ENCODE measurements around the gene ST14. TPM values are rescaled to one million over a fixed set of nuclear protein-coding genes. Genes with fewer than 3 reads are reported as not detected.
A peak's percentile ranks its signal among the peaks of the same experiment; 100 is the strongest.
"Not testable (repeated sequence)": the region's sequence is repeated elsewhere in the genome, so short reads cannot be mapped to it uniquely, and the experiment has no call there.

ST14 gene
- total and polyA plus RNA-seq, 10 of the 15 experiments (the other 5 are each of a cell fraction or from before 2014, with no cell fraction given) = 0.02 to 3.9 (median 0.73) TPM; not detected in 2

DNA sequence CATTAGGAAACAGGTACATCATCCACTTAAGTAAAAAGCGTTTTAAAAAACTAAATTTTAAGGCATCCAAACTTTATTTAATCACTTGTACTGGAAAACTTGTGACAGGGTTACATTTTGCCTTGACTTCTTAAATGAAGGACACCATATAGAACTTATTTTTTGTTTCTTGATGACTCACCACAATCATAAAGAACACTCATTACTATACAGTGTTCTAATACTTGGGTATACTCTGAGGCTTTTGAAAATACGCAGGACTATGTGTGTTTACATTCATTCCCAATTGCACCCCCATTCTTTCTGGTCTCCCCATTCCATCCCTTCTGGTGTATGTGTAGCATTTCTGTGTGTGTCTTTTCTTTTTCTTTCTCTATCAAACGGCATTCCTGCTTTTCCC lies 85.3 kb downstream of the ST14 start:
- ChIA-PET POLR2A (no interaction called here), RAD21 (ENCODE audit: unreplicated experiment) (no interaction called here), CTCF (no interaction called here), SMC1A (ENCODE audit: uncharacterized antibody, unreplicated experiment) (no interaction called here)
- Histone ChIP-seq H3K4me1 (ENCODE audit: control insufficient read depth, insufficient read depth, low read length) (peaks cover 6% of the 10 kb centered on the region; the same call in 1 of the 2 replicates), H3K4me2 (ENCODE audit: control insufficient read depth, insufficient read depth) (no peak overlapping the region), H4K20me1 (ENCODE audit: control insufficient read depth, insufficient read depth) (no peaks in the 10 kb centered on the region), H3K4me3 (no peak overlapping the region), H3K9ac (ENCODE audit: control insufficient read depth, insufficient read depth, low read length) (no peak overlapping the region), H3K79me2 (ENCODE audit: control insufficient read depth, insufficient read depth, low read length) (no peaks in the 10 kb centered on the region; the same call in none of the 2 replicates), H3K9me3 (replicated peaks; ENCODE audit: control insufficient read depth, insufficient read depth, low read length) (no peaks in the 10 kb centered on the region), H3K27me3 (replicated peaks in 1 of 2; ENCODE audit: control insufficient read depth in 2 of 2, insufficient read depth in 2 of 2, low read length in 1 of 2) (no peaks in the 10 kb centered on the region), H2AFZ (ENCODE audit: control insufficient read depth, low read depth, low read length) (no peak overlapping the region), H3K27ac (ENCODE audit: control insufficient read depth, insufficient read depth) (no peak overlapping the region), H3K36me3 (ENCODE audit: control insufficient read depth in 2 of 2, insufficient read depth in 2 of 2, low read length in 1 of 2) (peaks cover 0 to 2% of the 10 kb centered on the region in 2 experiments; a peak in 3 of 4 replicates)
- 95% methylated on average over 3 of the region's 3 CpGs for WGBS (ENCODE audit: insufficient coverage, insufficient replicate concordance, low lambda C conversion rate, missing lambda C conversion rate)
- TF ChIP-seq HDGF (IDR thresholded peaks at IDR 0.05) (no peak), CBFB (IDR thresholded peaks at IDR 0.05; ENCODE audit: low read depth) (no peak)
- intact Hi-C loops (cut with micrococcal nuclease; ENCODE audit: unreplicated experiment) = loop anchor here (5.0 kb wide), 1 partner anchor 67 kb away; the partner anchor contains the start of gene ZBTB44
- no peak for FAIRE-seq
- in situ Hi-C loops (cut with MboI) = no loop called here
- peak; percentile 33; the same call in 1 of the 3 replicates for ATAC-seq
- no peak for DNase-seq (ENCODE audit: low read depth, low spot score)
- no TSS peak for BruUV-seq (replicated peaks)

DNA sequence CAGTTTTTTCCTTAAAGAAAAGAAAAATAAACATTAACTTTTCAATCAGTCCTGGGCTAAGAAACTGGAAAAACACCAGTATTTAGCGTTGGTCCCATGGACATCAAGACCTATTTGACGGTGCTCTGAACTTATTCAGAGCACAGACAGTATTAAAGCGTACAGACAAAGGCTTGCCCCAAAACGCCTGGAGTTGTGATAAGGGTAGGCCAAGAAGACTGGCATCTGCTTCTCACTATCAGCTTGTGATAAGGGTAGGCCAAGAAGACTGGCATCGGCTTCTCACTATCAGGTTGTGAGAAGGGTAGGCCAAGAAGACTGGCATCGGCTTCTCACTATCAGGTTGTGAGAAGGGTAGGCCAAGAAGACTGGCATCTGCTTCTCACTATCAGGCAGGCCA lies 85.8 kb downstream of the ST14 start:
- RAD21 ChIA-PET (ENCODE audit: unreplicated experiment); ATAC-seq; H3K79me2 ChIP-seq (ENCODE audit: control insufficient read depth, insufficient read depth, low read length); BruUV-seq (replicated peaks); H3K9ac ChIP-seq (ENCODE audit: control insufficient read depth, insufficient read depth, low read length); H3K4me2 ChIP-seq (ENCODE audit: control insufficient read depth, insufficient read depth); H3K36me3 ChIP-seq (ENCODE audit: control insufficient read depth in 2 of 2, insufficient read depth in 2 of 2, low read length in 1 of 2); in situ Hi-C loops (cut with MboI); SMC1A ChIA-PET (ENCODE audit: uncharacterized antibody, unreplicated experiment); POLR2A ChIA-PET; H3K4me3 ChIP-seq; H3K4me1 ChIP-seq (ENCODE audit: control insufficient read depth, insufficient read depth, low read length); DNase-seq (ENCODE audit: low read depth, low spot score); CTCF ChIA-PET; H4K20me1 ChIP-seq (ENCODE audit: control insufficient read depth, insufficient read depth); H3K27ac ChIP-seq (ENCODE audit: control insufficient read depth, insufficient read depth); H3K9me3 ChIP-seq (replicated peaks; ENCODE audit: control insufficient read depth, insufficient read depth, low read length); H2AFZ ChIP-seq (ENCODE audit: control insufficient read depth, low read depth, low read length); H3K27me3 ChIP-seq (replicated peaks in 1 of 2; ENCODE audit: control insufficient read depth in 2 of 2, insufficient read depth in 2 of 2, low read length in 1 of 2); FAIRE-seq; intact Hi-C loops (cut with micrococcal nuclease; ENCODE audit: unreplicated experiment): not testable (repeated sequence)
- 96% methylated on average over 6 of the region's 6 CpGs for WGBS (ENCODE audit: insufficient coverage, insufficient replicate concordance, low lambda C conversion rate, missing lambda C conversion rate)

Measured in GM12878 (cell line).